Endothelial cell (in vitro differentiated cells): ENCODE data around the gene IRF4. TPM values are rescaled to one million over a fixed set of nuclear protein-coding genes. Genes with fewer than 3 reads are reported as not detected.

Experiments
- DNase-seq: peaks from one replicate; pipeline ENCODE4 v3.0.0; 2021; ENCODE audit warnings: low spot score
- H3K27ac Mint-ChIP-seq: one replicate; pipeline ENCODE4 v1.8.0; 2021; ENCODE audit warnings: mixed read lengths, inconsistent platforms; ENCODE audit not compliant: unreplicated experiment
- H3K27me3 Mint-ChIP-seq: one replicate; pipeline ENCODE4 v1.8.0; 2021; ENCODE audit warnings: mild to moderate bottlenecking, moderate library complexity, mixed read lengths, inconsistent platforms; ENCODE audit not compliant: unreplicated experiment
- H3K36me3 Mint-ChIP-seq: one replicate; pipeline ENCODE4 v1.8.0; 2021; ENCODE audit warnings: mild to moderate bottlenecking, low read depth, mixed read lengths, inconsistent platforms; ENCODE audit not compliant: unreplicated experiment
- H3K4me1 Mint-ChIP-seq: one replicate; pipeline ENCODE4 v1.8.0; 2021; ENCODE audit warnings: mild to moderate bottlenecking, mixed read lengths, inconsistent platforms; ENCODE audit not compliant: unreplicated experiment
- H3K4me3 Mint-ChIP-seq: one replicate; pipeline ENCODE4 v1.8.0; 2021; ENCODE audit warnings: mild to moderate bottlenecking, mixed read lengths, inconsistent platforms; ENCODE audit not compliant: unreplicated experiment
- H3K9me3 Mint-ChIP-seq: one replicate; pipeline ENCODE4 v1.8.0; 2021; ENCODE audit warnings: mixed read lengths, inconsistent platforms; ENCODE audit not compliant: unreplicated experiment
- total RNA-seq: library from RNA; stranded (reverse); fragmentation: NEBNext Ultra II Directional; extraction: Animal tissue kit (Norgen Biotek cat#: 25700); gene quantifications from one replicate; pipeline ENCODE4 v1.2.1, GENCODE V29; 2021; ENCODE audit not compliant: unreplicated experiment
- TF ChIP-seq, protein P1 (sequence below): fragments of 200-600 bp; sonication (generic); IDR thresholded peaks from one replicate; pipeline ENCODE4 v1.5.0; 2021; ENCODE audit warnings: antibody characterized with exemption; ENCODE audit not compliant: unreplicated experiment

Gene IRF4
- total RNA-seq, 1 donor from 2014 or later: not detected

DNA sequence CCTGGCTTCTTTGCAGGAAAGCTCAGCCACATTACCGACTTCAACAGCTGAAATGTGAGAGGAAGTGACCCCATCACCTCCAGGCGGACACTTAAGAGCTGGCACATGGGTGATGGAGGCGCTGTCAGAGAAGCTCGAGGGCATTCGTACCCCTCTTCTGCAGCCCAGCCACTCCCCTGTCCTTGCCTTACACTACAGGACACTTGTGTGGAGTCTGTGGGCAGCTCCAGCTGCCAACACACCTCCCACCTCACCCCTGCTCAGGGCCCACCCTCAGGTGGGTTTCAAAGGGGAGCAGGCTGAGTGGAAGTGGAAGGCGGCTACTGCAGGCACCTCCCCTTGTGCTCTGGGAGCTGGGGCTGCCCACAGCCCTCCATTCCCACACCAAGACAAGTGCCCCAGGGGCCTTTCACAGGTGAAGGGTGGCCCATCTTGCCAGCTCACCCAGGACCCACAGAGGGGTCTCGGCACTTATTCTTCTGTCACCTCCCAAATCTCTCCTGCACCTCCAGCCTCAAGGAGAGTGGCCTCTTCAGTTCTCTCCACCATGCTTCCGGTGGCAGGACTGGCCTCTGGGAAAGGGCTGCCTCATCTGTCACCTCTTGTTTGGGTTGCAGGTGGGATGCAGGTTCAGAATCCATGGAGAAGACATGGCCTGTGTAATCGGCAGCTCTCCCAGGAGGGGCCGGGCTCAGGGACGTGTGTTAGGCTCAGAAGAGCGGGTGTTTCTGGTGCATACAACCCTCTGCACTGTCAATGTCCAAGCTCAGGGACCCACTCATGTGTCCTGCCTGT is 49.8 kb downstream of the IRF4 start:
- no peaks in the 10 kb centered on the region for H3K9me3 Mint-ChIP-seq
- TF ChIP-seq, protein P1, sequence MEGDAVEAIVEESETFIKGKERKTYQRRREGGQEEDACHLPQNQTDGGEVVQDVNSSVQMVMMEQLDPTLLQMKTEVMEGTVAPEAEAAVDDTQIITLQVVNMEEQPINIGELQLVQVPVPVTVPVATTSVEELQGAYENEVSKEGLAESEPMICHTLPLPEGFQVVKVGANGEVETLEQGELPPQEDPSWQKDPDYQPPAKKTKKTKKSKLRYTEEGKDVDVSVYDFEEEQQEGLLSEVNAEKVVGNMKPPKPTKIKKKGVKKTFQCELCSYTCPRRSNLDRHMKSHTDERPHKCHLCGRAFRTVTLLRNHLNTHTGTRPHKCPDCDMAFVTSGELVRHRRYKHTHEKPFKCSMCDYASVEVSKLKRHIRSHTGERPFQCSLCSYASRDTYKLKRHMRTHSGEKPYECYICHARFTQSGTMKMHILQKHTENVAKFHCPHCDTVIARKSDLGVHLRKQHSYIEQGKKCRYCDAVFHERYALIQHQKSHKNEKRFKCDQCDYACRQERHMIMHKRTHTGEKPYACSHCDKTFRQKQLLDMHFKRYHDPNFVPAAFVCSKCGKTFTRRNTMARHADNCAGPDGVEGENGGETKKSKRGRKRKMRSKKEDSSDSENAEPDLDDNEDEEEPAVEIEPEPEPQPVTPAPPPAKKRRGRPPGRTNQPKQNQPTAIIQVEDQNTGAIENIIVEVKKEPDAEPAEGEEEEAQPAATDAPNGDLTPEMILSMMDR: no peak
- no peak for DNase-seq
- no peaks in the 10 kb centered on the region for H3K36me3 Mint-ChIP-seq
- no peak overlapping the region for H3K4me3 Mint-ChIP-seq
- peaks cover 2% of the 10 kb centered on the region for H3K27me3 Mint-ChIP-seq
- H3K4me1 Mint-ChIP-seq: no peaks in the 10 kb centered on the region
- no peak overlapping the region for H3K27ac Mint-ChIP-seq

DNA sequence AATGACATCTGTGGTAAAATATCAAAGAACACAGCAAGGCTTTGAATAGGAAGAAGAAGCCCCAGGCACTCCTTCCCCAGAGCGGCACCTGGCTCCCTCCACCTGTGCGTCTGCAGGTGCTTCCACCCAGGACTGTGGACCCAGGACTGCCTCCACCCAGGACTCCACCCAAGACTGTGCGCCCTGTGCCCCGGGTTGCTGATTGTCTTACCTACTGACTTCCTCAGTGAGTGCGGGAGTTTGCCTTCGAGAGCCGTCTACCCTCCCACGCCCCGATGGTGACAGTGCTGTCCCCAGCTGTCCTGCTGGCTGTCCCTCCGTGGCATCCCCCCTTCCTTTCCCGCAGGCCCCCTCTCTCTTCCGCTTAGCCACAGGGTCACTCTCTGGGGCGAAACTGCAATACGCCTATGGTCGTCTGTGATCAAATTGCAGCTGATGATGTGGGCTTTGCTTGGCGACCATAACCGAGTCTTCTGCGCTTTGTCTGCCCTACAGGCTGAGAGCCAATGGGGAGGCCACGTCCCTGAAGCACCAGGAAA is 52.1 kb downstream of the IRF4 start:
- H3K27ac Mint-ChIP-seq: no peak overlapping the region
- DNase-seq: no peak

DNA sequence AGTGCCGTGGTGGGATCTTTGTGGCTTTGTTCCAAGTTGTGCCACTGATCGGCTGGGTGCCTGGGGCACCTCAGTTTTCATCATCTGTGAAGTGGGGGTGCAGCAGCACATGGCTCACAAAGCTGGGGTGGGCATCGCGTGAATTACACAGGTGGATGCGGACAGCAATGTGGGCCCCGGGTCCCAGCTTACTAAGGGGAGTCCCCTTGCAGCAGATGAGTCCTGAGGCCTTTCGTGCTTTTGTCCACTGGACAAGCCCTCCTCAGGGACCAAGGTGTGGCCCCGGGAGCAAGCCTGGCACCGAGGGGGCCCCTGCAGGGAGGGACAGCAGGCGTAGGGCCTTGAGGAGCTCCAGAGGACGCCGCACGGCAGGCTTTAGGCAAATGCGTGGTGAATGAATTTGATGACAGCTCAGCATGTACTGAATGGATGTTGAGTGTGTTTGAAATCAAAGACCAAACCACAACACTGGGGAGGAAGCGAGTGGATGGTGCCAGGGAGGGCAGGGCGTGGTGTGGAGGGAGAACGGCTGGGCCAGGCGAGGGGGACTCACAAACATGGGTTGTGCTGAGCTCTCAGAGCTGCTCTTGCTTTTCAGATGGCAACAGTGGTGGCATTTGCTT is 53.2 kb downstream of the IRF4 start:
- H3K36me3 Mint-ChIP-seq: peaks cover 8% of the 10 kb centered on the region
- H3K27ac Mint-ChIP-seq: no peak overlapping the region
- no peaks in the 10 kb centered on the region for H3K4me1 Mint-ChIP-seq
- peaks cover 5% of the 10 kb centered on the region for H3K9me3 Mint-ChIP-seq
- H3K4me3 Mint-ChIP-seq: no peak overlapping the region
- peaks cover 6% of the 10 kb centered on the region for H3K27me3 Mint-ChIP-seq
- no peak for DNase-seq
- TF ChIP-seq, protein P1: no peak

More for the DNA sequence above, 52.1 kb downstream of the IRF4 start:
- no peak overlapping the region for H3K4me3 Mint-ChIP-seq
- H3K4me1 Mint-ChIP-seq: no peaks in the 10 kb centered on the region
- TF ChIP-seq, protein P1: no peak
- H3K9me3 Mint-ChIP-seq: peaks cover 4% of the 10 kb centered on the region
- H3K27me3 Mint-ChIP-seq: peaks cover 2% of the 10 kb centered on the region
- H3K36me3 Mint-ChIP-seq: peaks cover 3% of the 10 kb centered on the region

DNA sequence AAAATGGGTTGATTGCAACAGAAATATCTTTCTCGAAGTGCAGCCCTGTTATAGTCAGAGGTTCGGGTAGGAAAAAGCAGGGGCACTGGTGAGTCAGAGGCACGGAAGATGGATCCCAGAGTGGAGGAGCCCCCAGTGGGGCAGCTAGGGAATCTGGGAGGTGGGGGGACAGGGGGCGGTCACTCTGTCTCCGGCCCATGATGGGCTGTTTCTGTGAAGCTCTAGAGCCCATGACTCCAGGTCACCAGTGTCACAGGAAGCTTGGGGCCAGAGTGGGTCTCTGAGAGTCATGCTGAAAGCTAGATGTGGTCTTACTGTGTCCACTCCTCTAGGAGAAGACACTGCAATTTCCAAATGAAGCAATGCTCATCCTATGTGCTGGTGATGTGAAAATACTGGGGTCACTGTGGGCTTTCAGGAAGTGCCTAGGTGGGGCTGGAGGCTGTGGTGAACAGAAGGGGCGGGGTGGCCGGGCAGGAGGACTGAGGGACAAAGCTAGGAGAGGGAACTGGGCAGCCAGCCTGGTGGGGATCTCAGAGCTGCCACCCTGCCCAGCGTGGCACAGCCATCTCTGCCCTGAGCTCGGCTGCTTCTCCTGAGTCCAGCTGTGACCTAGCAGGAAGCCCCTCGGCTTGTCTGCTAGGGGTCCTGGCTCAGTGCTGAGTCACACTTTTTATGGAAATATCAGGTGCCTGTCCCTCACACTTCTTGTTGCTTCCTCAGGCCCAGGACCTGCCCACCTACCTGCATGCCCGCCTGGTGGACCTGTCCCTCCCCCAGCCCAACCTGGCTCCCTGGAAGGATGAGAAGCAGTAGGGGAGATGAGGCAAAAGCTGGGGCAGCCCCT is 54.2 kb downstream of the IRF4 start:
- Mint-ChIP-seq H3K9me3 (peaks cover 5% of the 10 kb centered on the region), H3K27ac (no peak overlapping the region), H3K4me3 (no peak overlapping the region), H3K36me3 (peaks cover 8% of the 10 kb centered on the region), H3K4me1 (no peaks in the 10 kb centered on the region), H3K27me3 (peaks cover 8% of the 10 kb centered on the region)
- DNase-seq: no peak
- TF ChIP-seq, protein P1: no peak
